GM12864 (cell line): ENCODE results near the gene KYAT1.
"Not testable (repeated sequence)": the region's sequence is repeated elsewhere in the genome, so short reads cannot be mapped to it uniquely, and the experiment has no call there.

Experiments
- DNase-seq: peaks from one replicate; pipeline ENCODE4 v3.0.0-alpha.2; 2011; ENCODE audit warnings: low read depth
- H3K4me3 ChIP-seq: 2 replicates; pipeline ENCODE4 v1.5.1; 2011; ENCODE audit warnings: mild to moderate bottlenecking, low read depth, low read length, control low read depth
- CTCF ChIP-seq: IDR thresholded peaks from 2 replicates; pipeline ENCODE4 v1.5.1; 2011; ENCODE audit warnings: low read depth, mild to moderate bottlenecking, moderate library complexity, low read length, control low read depth, inconsistent platforms; ENCODE audit errors: missing control alignments

Gene KYAT1

GRCh38 chr9:128870128-128870940 lies 11.4 kb downstream of the KYAT1 start:
- no peak for TF ChIP-seq CTCF
- H3K4me3 ChIP-seq = no peak overlapping the region
- DNase-seq = no peak

- H3K4me3 ChIP-seq = no peak overlapping the region
- peak; percentile 34 for DNase-seq
- TF ChIP-seq CTCF = peak; percentile 98
Measured at GRCh38 chr9:128863647-128864046, 18.1 kb downstream of the KYAT1 start.

- DNase-seq = no peak
- no peak for TF ChIP-seq CTCF
- H3K4me3 ChIP-seq = no peak overlapping the region
Measured at GRCh38 chr9:128862401-128862851, 19.3 kb downstream of the KYAT1 start.

GRCh38 chr9:128861501-128861900 lies 20.2 kb downstream of the KYAT1 start:
- no peak for TF ChIP-seq CTCF
- H3K4me3 ChIP-seq = no peak overlapping the region
- DNase-seq = no peak

GRCh38 chr9:128860937-128861336 lies 20.8 kb downstream of the KYAT1 start:
- TF ChIP-seq CTCF = no peak
- H3K4me3 ChIP-seq = no peak overlapping the region
- no peak for DNase-seq

GRCh38 chr9:128858476-128858875 lies 23.3 kb downstream of the KYAT1 start:
- not testable (repeated sequence) for H3K4me3 ChIP-seq, DNase-seq

- DNase-seq, H3K4me3 ChIP-seq: not testable (repeated sequence)
Measured at GRCh38 chr9:128854454-128854853, 27.3 kb downstream of the KYAT1 start.

- DNase-seq, H3K4me3 ChIP-seq: not testable (repeated sequence)
Measured at GRCh38 chr9:128852646-128853045, 29.1 kb downstream of the KYAT1 start.
